PFSK-1 (cell line): Measurements from ENCODE around the gene KCTD1.

Experiments
- FOXP2 ChIP-seq: optimal IDR thresholded peaks from 2 replicates; pipeline ENCODE3; 2011; ENCODE audit warnings: borderline replicate concordance, control low read depth, inconsistent platforms; ENCODE audit not compliant: insufficient read depth; ENCODE audit errors: extremely low read length, extremely low read depth
- POLR2AphosphoS5 ChIP-seq: IDR thresholded peaks from 2 replicates; pipeline ENCODE4 v1.6.1; 2012; ENCODE audit warnings: low read depth, mild to moderate bottlenecking, control low read depth, low read length, moderate library complexity
- REST ChIP-seq, 2 experiments: IDR thresholded peaks; 2 replicates each; pipeline versions ENCODE4 v1.6.1 to v1.8.0; 2011 to 2012; ENCODE audit warnings: low read depth in 2 of 2, low read length in 2 of 2, control low read depth in 1 of 2, inconsistent platforms in 1 of 2, mild to moderate bottlenecking in 1 of 2, moderate library complexity in 1 of 2; ENCODE audit not compliant: insufficient read depth in 1 of 2
- SIN3A ChIP-seq: IDR thresholded peaks from 2 replicates; pipeline ENCODE4 v1.6.1; 2012; ENCODE audit warnings: mild to moderate bottlenecking, low read length, moderate library complexity, borderline replicate concordance; ENCODE audit not compliant: insufficient read depth
- TAF1 ChIP-seq: IDR thresholded peaks from 2 replicates; pipeline ENCODE4 v1.6.1; 2012; ENCODE audit warnings: low read length, control low read depth, borderline replicate concordance; ENCODE audit not compliant: insufficient read depth

The KCTD1 gene

DNA sequence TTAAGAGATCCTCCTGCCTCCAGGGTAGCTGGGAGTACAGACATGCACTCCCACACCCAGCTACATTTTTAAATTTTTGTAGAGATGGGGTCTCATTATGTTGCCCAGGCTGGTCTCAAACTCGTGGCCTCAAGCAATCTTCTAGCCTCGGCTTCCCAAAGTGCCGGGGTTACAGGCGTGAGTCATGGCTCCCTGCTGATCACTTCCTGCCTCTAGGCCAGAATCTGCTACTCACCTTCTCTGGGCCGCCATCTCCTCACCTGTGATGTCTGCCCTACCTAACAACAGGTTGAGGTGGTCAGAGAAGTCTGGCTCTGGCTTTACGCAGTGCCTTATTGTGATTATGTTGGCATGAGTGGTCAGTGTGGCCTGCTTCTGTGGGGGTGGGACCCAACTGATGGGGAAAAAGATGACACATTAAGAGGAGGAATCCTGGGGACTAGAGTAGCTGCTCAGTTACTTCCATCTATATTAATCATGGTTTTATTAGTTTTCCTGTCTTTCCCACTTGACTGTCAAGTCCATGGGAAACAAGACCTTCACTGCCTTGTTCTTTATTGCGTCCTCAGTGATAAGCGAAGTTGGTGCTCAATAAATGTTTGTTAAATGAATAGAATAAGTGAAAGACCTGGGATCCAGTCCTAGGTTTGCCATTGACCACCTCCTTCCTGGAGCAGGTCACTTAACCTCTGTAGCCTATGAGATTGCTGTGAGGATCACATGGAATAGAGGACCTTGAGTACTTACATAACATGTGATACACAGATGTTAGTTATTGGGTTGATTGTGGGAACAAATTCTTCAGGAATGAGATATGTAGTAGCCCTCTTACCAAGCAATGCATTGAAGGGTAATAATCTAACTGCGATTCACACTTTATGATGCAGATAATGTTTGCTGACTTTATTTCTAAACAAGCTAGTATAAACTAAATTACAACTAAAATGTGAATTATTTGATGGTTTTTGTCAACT, 15.7 kb downstream of the KCTD1 start:
- TF ChIP-seq SIN3A (no peak), TAF1 (no peak), REST (IDR thresholded peaks at IDR 0.05; ENCODE audit: insufficient read depth in 1 of 2, low read depth in 2 of 2, low read length in 2 of 2) (no peak)

GRCh38 chr18:26531605-26532298, 16.6 kb downstream of the KCTD1 start:
- no peak for TF ChIP-seq SIN3A
- TF ChIP-seq POLR2AphosphoS5 = no peak

GRCh38 chr18:26526966-26527234, 21.5 kb downstream of the KCTD1 start:
- no peak for TF ChIP-seq POLR2AphosphoS5
- TF ChIP-seq TAF1 = no peak
- no peak for TF ChIP-seq REST (IDR thresholded peaks at IDR 0.05; ENCODE audit: insufficient read depth in 1 of 2, low read depth in 2 of 2, low read length in 2 of 2)
- no peak for TF ChIP-seq SIN3A
- TF ChIP-seq FOXP2 = no peak

GRCh38 chr18:26526128-26526965, 22.0 kb downstream of the KCTD1 start:
- TF ChIP-seq REST (IDR thresholded peaks at IDR 0.05; ENCODE audit: insufficient read depth in 1 of 2, low read depth in 2 of 2, low read length in 2 of 2) (no peak), SIN3A (no peak), POLR2AphosphoS5 (no peak), TAF1 (no peak), FOXP2 (no peak)

DNA sequence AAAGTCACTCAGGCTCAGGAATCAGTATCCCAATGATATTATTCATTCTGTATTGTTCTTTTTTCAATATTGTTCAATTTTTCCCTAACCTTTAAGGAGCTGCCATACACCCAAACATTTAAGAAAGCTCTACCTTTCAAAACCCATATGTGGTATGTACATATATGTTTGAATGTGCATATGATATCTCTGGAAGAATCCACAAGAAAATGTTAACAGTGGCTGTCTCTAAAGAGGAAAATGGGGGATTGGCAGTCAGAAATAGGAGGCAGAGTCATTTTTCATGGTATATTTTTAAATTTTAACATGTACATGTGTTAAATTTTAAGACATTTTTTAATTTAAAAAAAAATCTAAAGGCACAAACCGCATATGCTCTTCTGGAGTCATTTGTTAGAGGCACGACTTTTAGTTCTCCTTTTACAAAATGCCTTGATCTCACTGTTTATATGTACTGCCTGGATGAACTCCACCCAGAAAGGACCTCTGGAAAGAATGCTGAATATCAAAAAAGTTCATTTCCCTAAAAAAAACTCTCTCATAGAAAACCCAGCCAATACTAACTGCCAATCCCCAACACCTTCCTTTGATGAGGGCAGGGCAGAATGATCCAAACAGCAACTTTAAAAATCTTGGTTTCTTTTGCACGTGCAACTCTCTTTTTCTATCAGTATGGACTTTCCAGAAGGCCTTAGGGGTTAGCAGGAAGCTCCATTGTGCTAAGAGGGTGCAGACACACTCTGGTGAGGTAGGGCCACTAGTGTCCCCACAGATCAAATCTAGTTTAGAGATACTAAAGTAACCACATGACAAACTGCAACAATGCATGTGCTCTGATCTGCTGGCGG, 23.6 kb downstream of the KCTD1 start:
- TF ChIP-seq SIN3A = no peak
- TF ChIP-seq REST (IDR thresholded peaks at IDR 0.05; ENCODE audit: insufficient read depth in 1 of 2, low read depth in 2 of 2, low read length in 2 of 2) = no peak
- no peak for TF ChIP-seq TAF1
- no peak for TF ChIP-seq FOXP2
- no peak for TF ChIP-seq POLR2AphosphoS5
